Adrenal gland (tissue), 12 donors: ENCODE data around the gene FDX2. TPM values are rescaled to one million over a fixed set of nuclear protein-coding genes. Genes with fewer than 3 reads are reported as not detected.
"Not testable (repeated sequence)": the region's sequence is repeated elsewhere in the genome, so short reads cannot be mapped to it uniquely, and the experiment has no call there.

Experiments used
- DNase-seq, 7 donors: peaks; one replicate each; pipeline ENCODE4 v3.0.0-alpha.2; 2019 to 2020
- H3K27ac ChIP-seq, 5 donors: fragments of 200-600 bp; sonication (generic) in 4 of 5; 1 replicate in 3 of 5; 2 replicates in 2 of 5; pipeline versions ENCODE4 v1.5.1 to v1.8.0; 2016 to 2020; ENCODE audit warnings: mild to moderate bottlenecking in 1 of 5
- H3K27me3 ChIP-seq: fragments of 200-600 bp; 2 replicates; pipeline ENCODE4 v1.8.0; 2021
- H3K36me3 ChIP-seq, 2 donors: fragments of 200-600 bp; replicated peaks in 1 of 2; 1 replicate in 1 of 2; 2 replicates in 1 of 2; pipeline versions ENCODE4 v1.5.1 to v1.8.0; 2018 to 2022
- H3K4me1 ChIP-seq, 2 donors: fragments of 200-600 bp; replicated peaks in 1 of 2; 1 replicate in 1 of 2; 2 replicates in 1 of 2; pipeline versions ENCODE4 v1.5.1 to v1.8.0; 2018 to 2021
- H3K4me3 ChIP-seq, 4 donors: fragments of 200-600 bp; sonication (generic) in 3 of 4; one replicate each; pipeline ENCODE4 v1.5.1; 2016 to 2018
- H3K9me3 ChIP-seq, 3 donors: fragments of 200-600 bp; sonication (generic) in 1 of 3; replicated peaks in 1 of 3; 1 replicate in 2 of 3; 2 replicates in 1 of 3; pipeline versions ENCODE4 v1.5.1 to v1.8.0; 2016 to 2021
- CTCF ChIP-seq, 6 experiments: fragments of 450-650 bp in 4 of 6; fragments of 200-600 bp in 2 of 6; sonication (generic) in 1 of 6; IDR thresholded peaks; 1 replicate in 5 of 6; 2 replicates in 1 of 6; pipeline versions ENCODE4 v1.5.1 to v1.8.0; 2016 to 2021; ENCODE audit warnings: antibody characterized with exemption in 6 of 6, mild to moderate bottlenecking in 2 of 6, moderate library complexity in 1 of 6
- POLR2A ChIP-seq, 2 donors: fragments of 450-650 bp; IDR thresholded peaks; one replicate each; pipeline ENCODE4 v1.6.1; 2017; ENCODE audit warnings: antibody characterized with exemption in 2 of 2, mild to moderate bottlenecking in 2 of 2, moderate library complexity in 1 of 2
- WGBS, 4 donors: extraction: QIAGEN DNeasy Blood & Tissue Kit in 2 of 4; methylation state at CpG; one replicate each; pipeline versions ENCODE4 v1.1.5 to v1.1.7; 2013 to 2017; 5-methylcytosine and 5-hydroxymethylcytosine counted together
- intact Hi-C, 2 donors: fragments of 100-400 bp; cut with DNase I; formaldehyde crosslinking; loops; one replicate each; pipeline versions ENCODE4 v1.14.1 to v1.15.0; 2022 to 2023
- polyA plus RNA-seq, 3 donors: library from polyadenylated mRNA; stranded (reverse); fragments of 200-250 nt in 2 of 3; fragments of 350-450 nt in 1 of 3; fragmentation: Illumina TruSeq in 1 of 3; extraction: RNeasy Lipid Tissue Mini Kit (QIAGEN cat#74804) in 1 of 3; gene quantifications; one replicate each; pipeline ENCODE4 v1.2.3, GENCODE V29; 2013 to 2014
- total RNA-seq, 9 donors: library from RNA; depleted of rRNA in 4 of 9; stranded (reverse); fragments of >200 nt in 4 of 9; fragments of 120-200 nt in 1 of 9; fragmentation: NEBNext Ultra II Directional in 1 of 9; extraction: Animal tissue kit (Norgen Biotek cat#: 25700) in 1 of 9; gene quantifications; one replicate each; pipeline versions ENCODE4 v1.1.0 to v1.2.4, GENCODE V29; 2013 to 2023
- donor health status: healthy with polysubstance abuse.
- donor health status: Bipolar disorder and iron deficiency.
- donor health status: DM: yes; HTN: yes; CAD: no.
- donor health status: DM: no; HTN: no; CAD: no.
- donor health status: DM: no; HTN: no; CAD: no.
- donor health status: DM: yes; HTN: yes; CAD: no.

The FDX2 gene
- total and polyA plus RNA-seq, 12 donors = 21.1 to 45.3 (median 31.3) TPM

DNA sequence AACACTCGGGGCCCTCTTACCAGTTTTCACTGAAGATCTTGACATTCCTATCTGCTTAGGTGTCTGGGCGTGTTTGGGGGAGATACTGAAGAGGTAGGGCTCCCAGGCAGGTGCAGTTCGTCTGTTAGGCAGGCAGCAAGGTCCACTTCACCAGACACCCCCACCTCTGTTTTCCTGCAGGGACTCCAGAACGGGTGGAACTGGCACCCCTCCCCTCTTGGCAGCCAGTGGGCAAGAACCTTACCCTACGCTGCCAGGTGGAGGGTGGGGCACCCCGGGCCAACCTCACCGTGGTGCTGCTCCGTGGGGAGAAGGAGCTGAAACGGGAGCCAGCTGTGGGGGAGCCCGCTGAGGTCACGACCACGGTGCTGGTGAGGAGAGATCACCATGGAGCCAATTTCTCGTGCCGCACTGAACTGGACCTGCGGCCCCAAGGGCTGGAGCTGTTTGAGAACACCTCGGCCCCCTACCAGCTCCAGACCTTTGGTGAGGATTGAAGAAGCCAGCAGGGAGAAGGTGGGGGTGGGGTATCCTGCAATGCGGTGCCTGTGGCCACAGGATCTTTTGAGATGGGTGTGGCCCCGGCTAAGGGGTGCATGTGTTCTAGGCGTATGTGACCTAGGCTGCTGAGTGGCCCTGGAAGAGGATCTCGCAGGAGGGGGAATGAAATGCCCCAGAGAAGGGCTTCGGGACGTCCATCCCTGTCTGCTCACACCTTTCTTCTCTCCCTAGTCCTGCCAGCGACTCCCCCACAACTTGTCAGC is 32.3 kb downstream of the FDX2 start:
- Histone ChIP-seq H3K4me3 (no peak overlapping the region), H3K27ac (no peak overlapping the region), H3K36me3 (peaks cover 0 to 46% of the 10 kb centered on the region in 2 donors), H3K9me3 (no peaks in the 10 kb centered on the region), H3K4me1 (peaks cover 12 to 19% of the 10 kb centered on the region in 2 donors), H3K27me3 (peaks cover 11% of the 10 kb centered on the region)
- intact Hi-C loops = no loop called here
- DNase-seq = no peak
- WGBS, 4 donors = 78 to 83% (median 79%) methylated on average over 16 to 23 of the region's 23 CpGs
- no peak for TF ChIP-seq POLR2A (IDR thresholded peaks at IDR 0.05)
- no peak for TF ChIP-seq CTCF (IDR thresholded peaks at IDR 0.05)

DNA sequence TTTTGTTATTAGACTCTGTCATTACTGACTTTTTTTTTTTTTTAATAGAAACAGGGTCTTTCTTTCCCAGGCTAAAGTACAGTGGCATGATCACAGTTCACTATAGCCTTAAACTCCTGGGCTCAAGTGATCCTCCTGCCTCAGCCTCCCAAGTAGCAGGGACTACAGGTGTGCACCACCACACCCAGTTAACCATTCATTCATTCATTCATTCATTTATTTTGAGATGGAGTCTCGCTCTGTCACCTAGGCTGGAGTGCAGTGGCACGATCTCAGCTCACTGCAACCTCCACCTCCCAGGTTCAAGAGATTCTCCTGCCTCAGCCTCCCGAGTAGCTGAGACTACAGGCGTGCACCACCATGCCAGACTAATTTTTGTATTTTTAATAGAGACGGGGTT is 33.8 kb downstream of the FDX2 start:
- H3K27me3 ChIP-seq, H3K27ac ChIP-seq, intact Hi-C loops, H3K4me3 ChIP-seq, H3K9me3 ChIP-seq, DNase-seq: not testable (repeated sequence)
- 90 to 93% (median 90%) methylated on average over 5 of the region's 5 CpGs for WGBS, 4 donors
- peaks cover 8 to 12% of the 10 kb centered on the region in 2 donors for H3K4me1 ChIP-seq
- peaks cover 0 to 50% of the 10 kb centered on the region in 2 donors for H3K36me3 ChIP-seq

GRCh38 chr19:10279737-10280442 is 35.9 kb downstream of the FDX2 start:
- H3K4me3 ChIP-seq = no peak overlapping the region
- TF ChIP-seq CTCF (IDR thresholded peaks at IDR 0.05) (no peak), POLR2A (IDR thresholded peaks at IDR 0.05) (no peak)
- WGBS, 4 donors = 80 to 87% (median 82%) methylated on average over 5 of the region's 5 CpGs
- H3K27ac ChIP-seq = no peak overlapping the region
- intact Hi-C loops = no loop called here
- DNase-seq = no peak
- H3K4me1 ChIP-seq = no peaks in the 10 kb centered on the region
- no peaks in the 10 kb centered on the region for H3K27me3 ChIP-seq
- H3K9me3 ChIP-seq = no peaks in the 10 kb centered on the region
- peaks cover 0 to 47% of the 10 kb centered on the region in 2 donors for H3K36me3 ChIP-seq

GRCh38 chr19:10278935-10279334 is 36.9 kb downstream of the FDX2 start:
- no peaks in the 10 kb centered on the region for H3K27me3 ChIP-seq
- TF ChIP-seq CTCF (IDR thresholded peaks at IDR 0.05) (no peak), POLR2A (IDR thresholded peaks at IDR 0.05) (no peak)
- peaks cover 0 to 42% of the 10 kb centered on the region in 2 donors for H3K36me3 ChIP-seq
- intact Hi-C loops = no loop called here
- DNase-seq = no peak
- WGBS, 4 donors = 70 to 100% (median 85%) methylated on average over 1 of the region's 1 CpG
- no peak overlapping the region for H3K4me3 ChIP-seq
- no peak overlapping the region for H3K27ac ChIP-seq
- no peaks in the 10 kb centered on the region for H3K4me1 ChIP-seq
- no peaks in the 10 kb centered on the region for H3K9me3 ChIP-seq
